Ishikawa (cell line): ENCODE measurements around the gene NOXA1.

Experiments
- CEBPB ChIP-seq: IDR thresholded peaks from 2 replicates; pipeline ENCODE4 v1.6.1; 2012
- CREB1 ChIP-seq: IDR thresholded peaks from 2 replicates; pipeline ENCODE4 v1.6.1; 2012; ENCODE audit warnings: low read depth
- FOXM1 ChIP-seq: IDR thresholded peaks from 2 replicates; pipeline ENCODE4 v1.6.1; 2012; ENCODE audit warnings: low read depth, borderline replicate concordance
- RAD21 ChIP-seq: IDR thresholded peaks from 2 replicates; pipeline ENCODE4 v1.6.1; 2012; ENCODE audit warnings: low read depth
- TAF1 ChIP-seq: IDR thresholded peaks from 2 replicates; pipeline ENCODE4 v1.6.1; 2012; ENCODE audit warnings: low read depth, mild to moderate bottlenecking
- TF ChIP-seq, protein P1 (sequence below): IDR thresholded peaks from 2 replicates; pipeline ENCODE4 v1.6.1; 2012

DNA sequence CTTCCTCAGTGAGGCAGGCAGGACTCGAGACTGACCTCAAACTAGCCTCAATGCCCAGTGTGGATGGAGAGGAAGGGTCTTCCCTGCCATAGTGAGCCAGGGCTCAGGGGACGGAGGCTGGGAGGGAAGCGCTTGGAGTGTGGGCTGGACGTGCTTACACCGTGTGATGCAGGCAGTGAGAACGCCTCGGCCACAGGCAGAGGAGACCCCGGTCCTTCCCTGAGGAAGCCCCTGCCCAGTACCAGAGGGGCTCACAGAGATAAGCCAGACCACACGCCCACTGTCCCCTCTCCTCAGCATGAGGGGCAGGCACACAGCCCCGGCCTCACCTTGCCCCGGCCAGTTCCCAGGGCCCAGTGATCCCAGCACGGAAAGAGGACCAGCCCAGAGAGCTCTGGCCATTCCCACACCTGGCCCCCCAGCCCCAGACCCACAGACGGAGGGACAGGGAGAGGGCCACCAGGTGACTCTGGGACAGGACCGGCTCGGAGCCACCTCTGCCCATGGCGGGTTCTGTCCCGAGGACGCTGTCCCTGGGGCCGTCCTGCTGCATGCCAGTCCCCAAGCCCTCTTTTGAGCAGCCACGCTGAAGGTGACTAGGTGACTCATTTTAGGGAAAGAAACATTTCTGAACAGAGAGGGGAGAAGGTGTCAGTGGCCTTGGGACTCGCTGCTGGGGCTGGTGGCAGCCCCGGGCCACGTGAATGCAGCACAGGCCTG, 42.0 kb downstream of the NOXA1 start:
- no peak for TF ChIP-seq CREB1
- TF ChIP-seq, protein P1, sequence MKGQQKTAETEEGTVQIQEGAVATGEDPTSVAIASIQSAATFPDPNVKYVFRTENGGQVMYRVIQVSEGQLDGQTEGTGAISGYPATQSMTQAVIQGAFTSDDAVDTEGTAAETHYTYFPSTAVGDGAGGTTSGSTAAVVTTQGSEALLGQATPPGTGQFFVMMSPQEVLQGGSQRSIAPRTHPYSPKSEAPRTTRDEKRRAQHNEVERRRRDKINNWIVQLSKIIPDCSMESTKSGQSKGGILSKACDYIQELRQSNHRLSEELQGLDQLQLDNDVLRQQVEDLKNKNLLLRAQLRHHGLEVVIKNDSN: no peak
- TF ChIP-seq FOXM1: no peak
- no peak for TF ChIP-seq TAF1
- no peak for TF ChIP-seq CEBPB
- no peak for TF ChIP-seq RAD21
